SK-N-SH treated with all-trans-retinoic acid at 6 μM for 48 hours (cell line): Measurements from ENCODE around the gene CCL17.

ENCODE experiments used
- ATAC-seq: fragments of 200-7000 bp; cut with Tn5 transposase; 3 replicates; pipeline ENCODE4 v1.9.1; 2020; ENCODE audit warnings: mild to moderate bottlenecking, moderate library complexity
- ARNTL ChIP-seq: fragments of 450-650 bp; formaldehyde crosslinking; IDR thresholded peaks from 2 replicates; pipeline ENCODE4 v1.5.0; 2020; ENCODE audit warnings: low read depth, mild to moderate bottlenecking, moderate library complexity, borderline replicate concordance
- BACH2 ChIP-seq: fragments of 250-450 bp; sonication (Bioruptor Pico); IDR thresholded peaks from 2 replicates; pipeline ENCODE4 v1.9.0; 2021; ENCODE audit warnings: mild to moderate bottlenecking, borderline replicate concordance
- CREB5 ChIP-seq: fragments of 250-450 bp; sonication (Bioruptor Pico); IDR thresholded peaks from 2 replicates; pipeline ENCODE4 v1.5.1; 2020; ENCODE audit warnings: low read depth, mild to moderate bottlenecking, moderate library complexity
- CSDC2 ChIP-seq: fragments of 250-450 bp; sonication (Bioruptor Pico); IDR thresholded peaks from 2 replicates; pipeline ENCODE4 v1.5.0; 2020; ENCODE audit warnings: mild to moderate bottlenecking, moderate library complexity
- CSRNP3 ChIP-seq: fragments of 250-450 bp; sonication (Bioruptor Pico); IDR thresholded peaks from 2 replicates; pipeline ENCODE4 v1.5.1; 2021; ENCODE audit warnings: mild to moderate bottlenecking, moderate library complexity
- ESRRG ChIP-seq: fragments of 250-450 bp; sonication (Bioruptor Pico); IDR thresholded peaks from 2 replicates; pipeline ENCODE4 v1.6.1; 2021; ENCODE audit warnings: mild to moderate bottlenecking
- OSR1 ChIP-seq: fragments of 250-450 bp; sonication (Bioruptor Pico); IDR thresholded peaks from 2 replicates; pipeline ENCODE4 v1.8.0; 2022; ENCODE audit warnings: moderate library complexity, mild to moderate bottlenecking, inconsistent platforms
- PATZ1 ChIP-seq: fragments of 250-450 bp; sonication (Bioruptor Pico); IDR thresholded peaks from 2 replicates; pipeline ENCODE4 v1.8.0; 2020; ENCODE audit warnings: mild to moderate bottlenecking, moderate library complexity, borderline replicate concordance
- PPARA ChIP-seq: fragments of 250-450 bp; sonication (Bioruptor Pico); IDR thresholded peaks from 2 replicates; pipeline ENCODE4 v1.5.0; 2020; ENCODE audit warnings: mild to moderate bottlenecking, borderline replicate concordance
- RARB ChIP-seq: fragments of 250-450 bp; sonication (Bioruptor Pico); IDR thresholded peaks from 2 replicates; pipeline ENCODE4 v1.8.0; 2021; ENCODE audit warnings: mild to moderate bottlenecking, moderate library complexity
- SNAI2 ChIP-seq: fragments of 250-450 bp; sonication (Bioruptor Pico); IDR thresholded peaks from 2 replicates; pipeline ENCODE4 v1.5.0; 2020; ENCODE audit warnings: mild to moderate bottlenecking, moderate library complexity
- TCF4 ChIP-seq: fragments of 250-450 bp; sonication (Bioruptor Pico); IDR thresholded peaks from 2 replicates; pipeline ENCODE4 v1.8.0; 2021; ENCODE audit warnings: mild to moderate bottlenecking, moderate library complexity, borderline replicate concordance
- TSHZ2 ChIP-seq: fragments of 250-450 bp; sonication (Bioruptor Pico); IDR thresholded peaks from 2 replicates; pipeline ENCODE4 v1.5.0; 2020; ENCODE audit warnings: mild to moderate bottlenecking, moderate library complexity
- ZC3H10 ChIP-seq: fragments of 250-450 bp; sonication (Bioruptor Pico); IDR thresholded peaks from 2 replicates; pipeline ENCODE4 v1.5.1; 2021; ENCODE audit warnings: mild to moderate bottlenecking, moderate library complexity
- ZFP30 ChIP-seq: fragments of 450-650 bp; formaldehyde crosslinking; IDR thresholded peaks from 2 replicates; pipeline ENCODE4 v1.5.0; 2022; ENCODE audit warnings: mild to moderate bottlenecking, moderate library complexity
- ZNF565 ChIP-seq: fragments of 450-650 bp; formaldehyde crosslinking; conservative IDR thresholded peaks from 2 replicates; pipeline ENCODE4 v1.5.0; 2020; ENCODE audit warnings: low read depth, mild to moderate bottlenecking, moderate library complexity
- ZNF8 ChIP-seq: fragments of 450-650 bp; formaldehyde crosslinking; IDR thresholded peaks from 2 replicates; pipeline ENCODE4 v1.5.0; 2020; ENCODE audit warnings: mild to moderate bottlenecking, moderate library complexity

CCL17 gene

GRCh38 chr16:57430955-57431354, 26.4 kb downstream of the CCL17 start:
- no peak for ATAC-seq
- TF ChIP-seq ZNF565, result no peak
- no peak for TF ChIP-seq TSHZ2 (CRISPR knock-in tag)
- TF ChIP-seq PPARA (CRISPR knock-in tag), result no peak
- no peak for TF ChIP-seq ZFP30 (CRISPR knock-in tag)
- no peak for TF ChIP-seq BACH2
- no peak for TF ChIP-seq ESRRG (CRISPR knock-in tag)

GRCh38 chr16:57432505-57432904, 27.9 kb downstream of the CCL17 start:
- ATAC-seq, result no peak
- TF ChIP-seq ZNF565 (no peak), BACH2 (no peak), CSRNP3 (no peak), ZNF8 (CRISPR knock-in tag) (no peak), CREB5 (CRISPR knock-in tag) (no peak)

GRCh38 chr16:57432989-57433388, 28.4 kb downstream of the CCL17 start:
- ATAC-seq, result no peak
- TF ChIP-seq BACH2 (no peak), ESRRG (CRISPR knock-in tag) (no peak), OSR1 (CRISPR knock-in tag) (no peak), PATZ1 (CRISPR knock-in tag) (no peak)
- TF ChIP-seq, all 23 proteins: peak for 0

GRCh38 chr16:57434003-57434402, 29.4 kb downstream of the CCL17 start:
- no peak for ATAC-seq
- no peak for TF ChIP-seq CSDC2
- TF ChIP-seq ZFP30 (CRISPR knock-in tag), result no peak
- no peak for TF ChIP-seq SNAI2
- TF ChIP-seq OSR1 (CRISPR knock-in tag), result no peak
- TF ChIP-seq RARB (CRISPR knock-in tag), result no peak
- no peak for TF ChIP-seq CSRNP3
- TF ChIP-seq ESRRG (CRISPR knock-in tag), result no peak
- TF ChIP-seq TCF4 (CRISPR knock-in tag), result no peak
- TF ChIP-seq CREB5 (CRISPR knock-in tag), result no peak
- no peak for TF ChIP-seq ZC3H10 (CRISPR knock-in tag)
- no peak for TF ChIP-seq ARNTL
